H9 (cell line): Measurements from ENCODE around the gene ARHGAP27. TPM values are rescaled to one million over a fixed set of nuclear protein-coding genes. Genes with fewer than 3 reads are reported as not detected.

Experiments used
- DNase-seq: peaks from one replicate; pipeline ENCODE4 v3.0.0-alpha.2; 2017
- H2AFZ ChIP-seq: one replicate; pipeline ENCODE4 v1.6.1; 2013; ENCODE audit warnings: mild to moderate bottlenecking, low read length, control low read depth, moderate library complexity
- H2AK5ac ChIP-seq: 2 replicates; pipeline ENCODE4 v1.6.1; 2013; ENCODE audit warnings: low read length, control low read depth, mixed read lengths; ENCODE audit not compliant: insufficient read length
- H2BK120ac ChIP-seq: one replicate; pipeline ENCODE4 v1.6.1; 2013; ENCODE audit warnings: low read depth, mild to moderate bottlenecking, low read length, control low read depth, inconsistent platforms; ENCODE audit not compliant: poor library complexity, severe bottlenecking
- H2BK12ac ChIP-seq: 2 replicates; pipeline ENCODE4 v1.6.1; 2013; ENCODE audit warnings: low read length, control low read depth, mixed read lengths, low read depth; ENCODE audit not compliant: insufficient read length
- H2BK15ac ChIP-seq: 2 replicates; pipeline ENCODE4 v1.6.1; 2013; ENCODE audit warnings: low read depth, low read length, control low read depth
- H2BK20ac ChIP-seq: one replicate; pipeline ENCODE4 v1.6.1; 2013; ENCODE audit warnings: low read depth, mild to moderate bottlenecking, low read length, control low read depth, inconsistent platforms; ENCODE audit not compliant: poor library complexity, severe bottlenecking
- H2BK5ac ChIP-seq: 2 replicates; pipeline ENCODE4 v1.6.1; 2013; ENCODE audit warnings: low read length, control low read depth, mixed read lengths; ENCODE audit not compliant: insufficient read length
- H3K14ac ChIP-seq: 2 replicates; pipeline ENCODE4 v1.6.1; 2013; ENCODE audit warnings: low read length, control low read depth; ENCODE audit not compliant: insufficient read depth
- H3K18ac ChIP-seq: 2 replicates; pipeline ENCODE4 v1.6.1; 2013; ENCODE audit warnings: low read depth, mild to moderate bottlenecking, mixed read lengths, low read length, control low read depth; ENCODE audit not compliant: insufficient read length
- H3K23ac ChIP-seq: 2 replicates; pipeline ENCODE4 v1.6.1; 2013; ENCODE audit warnings: low read length, control low read depth, mixed read lengths, low read depth; ENCODE audit not compliant: insufficient read length
- H3K23me2 ChIP-seq: 2 replicates; pipeline ENCODE4 v1.6.1; 2013; ENCODE audit warnings: low read depth, mild to moderate bottlenecking, mixed read lengths, low read length, control low read depth; ENCODE audit not compliant: insufficient read length, poor library complexity, severe bottlenecking
- H3K27ac ChIP-seq: 2 replicates; pipeline ENCODE4 v1.5.1; 2013; ENCODE audit warnings: low read length, control low read depth, mixed read lengths, low read depth; ENCODE audit not compliant: insufficient read length
- H3K27me3 ChIP-seq: 2 replicates; pipeline ENCODE4 v1.6.1; 2013; ENCODE audit warnings: low read length, control low read depth, inconsistent platforms; ENCODE audit not compliant: insufficient read depth
- H3K4ac ChIP-seq: 2 replicates; pipeline ENCODE4 v1.6.1; 2013; ENCODE audit warnings: low read depth, mild to moderate bottlenecking, control low read depth, inconsistent platforms, low read length, moderate library complexity
- H3K4me1 ChIP-seq: 2 replicates; pipeline ENCODE4 v1.6.1; 2013; ENCODE audit warnings: low read length, control low read depth, inconsistent platforms; ENCODE audit not compliant: insufficient read depth
- H3K4me2 ChIP-seq: 2 replicates; pipeline ENCODE4 v1.6.1; 2013; ENCODE audit warnings: low read length, control low read depth, mixed read lengths; ENCODE audit not compliant: insufficient read length, insufficient read depth
- H3K56ac ChIP-seq: 2 replicates; pipeline ENCODE4 v1.6.1; 2013; ENCODE audit warnings: low read depth, mild to moderate bottlenecking, mixed read lengths, low read length, control low read depth; ENCODE audit not compliant: insufficient read length
- H3K79me1 ChIP-seq: 2 replicates; pipeline ENCODE4 v1.6.1; 2013; ENCODE audit warnings: low read depth, mild to moderate bottlenecking, moderate library complexity, low read length, control low read depth, inconsistent platforms; ENCODE audit not compliant: insufficient read depth, poor library complexity, severe bottlenecking
- H3K79me2 ChIP-seq: 2 replicates; pipeline ENCODE4 v1.6.1; 2013; ENCODE audit warnings: low read length, control low read depth, inconsistent platforms; ENCODE audit not compliant: insufficient read depth
- H3K9ac ChIP-seq: 2 replicates; pipeline ENCODE4 v1.6.1; 2013; ENCODE audit warnings: low read length, control low read depth, mixed read lengths; ENCODE audit not compliant: insufficient read length; ENCODE audit errors: extremely low read depth
- H3K9me3 ChIP-seq: one replicate; pipeline ENCODE4 v1.6.1; 2013; ENCODE audit warnings: low read depth, low read length, inconsistent platforms; ENCODE audit not compliant: control insufficient read depth
- H3T11ph ChIP-seq: one replicate; pipeline ENCODE4 v1.6.1; 2013; ENCODE audit warnings: mild to moderate bottlenecking, low read length, control low read depth, inconsistent platforms
- H4K20me1 ChIP-seq: one replicate; pipeline ENCODE4 v1.6.1; 2013; ENCODE audit not compliant: control insufficient read depth, insufficient read length, insufficient read depth
- H4K5ac ChIP-seq: 2 replicates; pipeline ENCODE4 v1.6.1; 2013; ENCODE audit warnings: low read depth, mild to moderate bottlenecking, mixed read lengths, low read length, control low read depth; ENCODE audit not compliant: insufficient read length
- H4K8ac ChIP-seq: replicated peaks from 2 replicates; pipeline ENCODE4 v1.6.1; 2013; ENCODE audit warnings: low read length, control low read depth, mixed read lengths, low read depth; ENCODE audit not compliant: insufficient read length
- H4K91ac ChIP-seq: 2 replicates; pipeline ENCODE4 v1.6.1; 2013; ENCODE audit warnings: low read depth, mild to moderate bottlenecking, moderate library complexity, mixed read lengths, low read length, control low read depth; ENCODE audit not compliant: insufficient read length
- H3K27ac Mint-ChIP-seq, 3 experiments: 2 replicates in 2 of 3; 3 replicates in 1 of 3; pipeline ENCODE4 v1.8.0; 2020 to 2021; ENCODE audit warnings: mixed read lengths in 3 of 3, mild to moderate bottlenecking in 1 of 3, moderate library complexity in 1 of 3
- H3K27me3 Mint-ChIP-seq: 2 replicates; pipeline ENCODE4 v1.8.0; 2021; ENCODE audit warnings: low read depth, mild to moderate bottlenecking, moderate library complexity, mixed read lengths
- H3K36me3 Mint-ChIP-seq, 3 experiments: 2 replicates in 2 of 3; 3 replicates in 1 of 3; pipeline ENCODE4 v1.8.0; 2020 to 2021; ENCODE audit warnings: low read depth in 3 of 3, mixed read lengths in 3 of 3; ENCODE audit not compliant: insufficient read depth in 1 of 3
- H3K4me1 Mint-ChIP-seq, 2 experiments: 2 replicates each; pipeline ENCODE4 v1.8.0; 2020; ENCODE audit warnings: mixed read lengths in 2 of 2
- H3K4me3 Mint-ChIP-seq, 2 experiments: 2 replicates in 1 of 2; 3 replicates in 1 of 2; pipeline ENCODE4 v1.8.0; 2020 to 2021; ENCODE audit warnings: mild to moderate bottlenecking in 2 of 2, mixed read lengths in 2 of 2, moderate library complexity in 1 of 2
- H3K9me3 Mint-ChIP-seq, 2 experiments: 2 replicates in 1 of 2; 3 replicates in 1 of 2; pipeline ENCODE4 v1.8.0; 2020; ENCODE audit warnings: mild to moderate bottlenecking in 2 of 2, mixed read lengths in 2 of 2, moderate library complexity in 1 of 2
- WGBS: extraction: QIAGEN DNeasy Blood & Tissue Kit; methylation state at CpG from one replicate; pipeline ENCODE4 v1.1.7; 2013; ENCODE audit warnings: missing lambda C conversion rate, low lambda C conversion rate, mixed read lengths; ENCODE audit not compliant: insufficient read length; ENCODE audit errors: extremely low coverage; 5-methylcytosine and 5-hydroxymethylcytosine counted together
- total RNA-seq: library from RNA; stranded (reverse); gene quantifications from 2 replicates; pipeline ENCODE4 v1.2.1, GENCODE V29; 2021
- TF ChIP-seq, protein P1 (sequence below): fragments of 200-600 bp; sonication (generic); conservative IDR thresholded peaks from 3 replicates; pipeline ENCODE4 v1.8.0; 2021; ENCODE audit warnings: antibody characterized with exemption, mild to moderate bottlenecking

The ARHGAP27 gene
- total RNA-seq, 1 experiment from 2014 or later = 9.9 TPM

- H3K4me1 Mint-ChIP-seq = peaks cover 17 to 25% of the 10 kb centered on the region in 2 experiments
- H3K9me3 ChIP-seq = no peaks in the 10 kb centered on the region
- H2AFZ ChIP-seq = no peak overlapping the region
- no peak for DNase-seq
- H2BK20ac ChIP-seq = no peak overlapping the region
- WGBS = no CpG with 5 or more reads among the region's 8 CpGs
- no peak overlapping the region for H2BK12ac ChIP-seq
- H3K27ac ChIP-seq = no peak overlapping the region
- no peak overlapping the region for H4K5ac ChIP-seq
- peaks cover 26% of the 10 kb centered on the region for H3K27me3 Mint-ChIP-seq
- H2BK15ac ChIP-seq = no peak overlapping the region
- peaks cover 0 to 6% (median 3%) of the 10 kb centered on the region in 3 experiments; a peak in 3 of 7 replicates for H3K36me3 Mint-ChIP-seq
- H3K9me3 Mint-ChIP-seq = 0 out of 5 replicates have a peak, but pooled peaks cover 1 to 2% of the 10 kb centered on the region in 2 experiments
- no peak overlapping the region for H3K4me2 ChIP-seq
- no peak overlapping the region for H3K4me3 Mint-ChIP-seq
- H3T11ph ChIP-seq = no peak overlapping the region
- TF ChIP-seq, protein P1, sequence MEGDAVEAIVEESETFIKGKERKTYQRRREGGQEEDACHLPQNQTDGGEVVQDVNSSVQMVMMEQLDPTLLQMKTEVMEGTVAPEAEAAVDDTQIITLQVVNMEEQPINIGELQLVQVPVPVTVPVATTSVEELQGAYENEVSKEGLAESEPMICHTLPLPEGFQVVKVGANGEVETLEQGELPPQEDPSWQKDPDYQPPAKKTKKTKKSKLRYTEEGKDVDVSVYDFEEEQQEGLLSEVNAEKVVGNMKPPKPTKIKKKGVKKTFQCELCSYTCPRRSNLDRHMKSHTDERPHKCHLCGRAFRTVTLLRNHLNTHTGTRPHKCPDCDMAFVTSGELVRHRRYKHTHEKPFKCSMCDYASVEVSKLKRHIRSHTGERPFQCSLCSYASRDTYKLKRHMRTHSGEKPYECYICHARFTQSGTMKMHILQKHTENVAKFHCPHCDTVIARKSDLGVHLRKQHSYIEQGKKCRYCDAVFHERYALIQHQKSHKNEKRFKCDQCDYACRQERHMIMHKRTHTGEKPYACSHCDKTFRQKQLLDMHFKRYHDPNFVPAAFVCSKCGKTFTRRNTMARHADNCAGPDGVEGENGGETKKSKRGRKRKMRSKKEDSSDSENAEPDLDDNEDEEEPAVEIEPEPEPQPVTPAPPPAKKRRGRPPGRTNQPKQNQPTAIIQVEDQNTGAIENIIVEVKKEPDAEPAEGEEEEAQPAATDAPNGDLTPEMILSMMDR = no peak
- H4K91ac ChIP-seq = no peak overlapping the region
- no peak overlapping the region for H3K4ac ChIP-seq
- peaks cover 1% of the 10 kb centered on the region; the same call in 1 of the 2 replicates for H3K27me3 ChIP-seq
- no peak overlapping the region for H4K8ac ChIP-seq
- no peaks in the 10 kb centered on the region for H3K79me2 ChIP-seq
- no peaks in the 10 kb centered on the region for H3K4me1 ChIP-seq
- no peak overlapping the region for H2AK5ac ChIP-seq
- no peak overlapping the region for H3K18ac ChIP-seq
- H3K14ac ChIP-seq = no peak overlapping the region
- H3K56ac ChIP-seq = no peak overlapping the region
- no peaks in the 10 kb centered on the region for H3K23me2 ChIP-seq
- H3K79me1 ChIP-seq = no peaks in the 10 kb centered on the region
- no peak overlapping the region for H2BK120ac ChIP-seq
- no peak overlapping the region for H3K9ac ChIP-seq
- no peak overlapping the region for H2BK5ac ChIP-seq
- H3K23ac ChIP-seq = no peak overlapping the region
- H3K27ac Mint-ChIP-seq = no peak overlapping the region
- H4K20me1 ChIP-seq = peaks cover 4% of the 10 kb centered on the region
Measured at GRCh38 chr17:45423304-45423974, 9.2 kb downstream of the ARHGAP27 start.
